DMS114 treated with DMSO at 0.1 percent for 48 hours (cell line): ENCODE measurements around the gene TSPAN16.

Experiments used
- DNase-seq: peaks from one replicate; lab custom pipeline; 2025; ENCODE audit not compliant: unreplicated experiment; lab: John Stamatoyannopoulos, UW

Gene TSPAN16, protein sequence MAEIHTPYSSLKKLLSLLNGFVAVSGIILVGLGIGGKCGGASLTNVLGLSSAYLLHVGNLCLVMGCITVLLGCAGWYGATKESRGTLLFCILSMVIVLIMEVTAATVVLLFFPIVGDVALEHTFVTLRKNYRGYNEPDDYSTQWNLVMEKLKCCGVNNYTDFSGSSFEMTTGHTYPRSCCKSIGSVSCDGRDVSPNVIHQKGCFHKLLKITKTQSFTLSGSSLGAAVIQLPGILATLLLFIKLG

DNA sequence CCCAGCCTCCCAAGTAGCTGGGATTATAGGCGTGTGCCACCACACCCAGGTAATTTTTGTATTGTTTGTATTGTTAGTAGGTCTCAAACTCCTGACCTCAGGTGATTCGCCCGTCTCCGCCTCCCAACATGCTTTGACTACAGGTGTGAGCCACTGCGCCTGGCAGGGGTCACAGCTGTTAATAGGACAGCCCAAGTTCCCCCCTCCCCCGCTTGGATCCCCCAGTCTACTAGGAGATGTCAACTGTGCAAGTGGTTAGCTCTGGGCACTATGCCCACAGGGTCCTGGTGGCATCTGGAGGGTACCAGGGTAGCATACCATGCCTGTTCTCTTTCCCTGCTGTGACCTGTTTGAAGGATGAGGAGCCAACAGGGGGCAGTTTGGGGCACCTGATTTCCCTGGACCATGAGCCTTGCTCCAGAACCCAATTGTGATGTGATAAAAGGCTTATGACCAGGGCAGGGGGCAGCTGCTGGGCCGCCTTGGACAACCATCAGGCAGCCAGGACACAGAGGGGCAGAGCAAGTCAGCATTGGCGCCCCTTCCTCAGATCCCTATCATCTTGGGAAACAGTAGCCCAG lies at the start of gene TSPAN16:
Gene TSPAN16 (plus strand): TSS at position 496 of the 581 bp plus-strand sequence. CDS start 138 bp downstream, outside the sequence.
- DNase-seq = no peak

DNA sequence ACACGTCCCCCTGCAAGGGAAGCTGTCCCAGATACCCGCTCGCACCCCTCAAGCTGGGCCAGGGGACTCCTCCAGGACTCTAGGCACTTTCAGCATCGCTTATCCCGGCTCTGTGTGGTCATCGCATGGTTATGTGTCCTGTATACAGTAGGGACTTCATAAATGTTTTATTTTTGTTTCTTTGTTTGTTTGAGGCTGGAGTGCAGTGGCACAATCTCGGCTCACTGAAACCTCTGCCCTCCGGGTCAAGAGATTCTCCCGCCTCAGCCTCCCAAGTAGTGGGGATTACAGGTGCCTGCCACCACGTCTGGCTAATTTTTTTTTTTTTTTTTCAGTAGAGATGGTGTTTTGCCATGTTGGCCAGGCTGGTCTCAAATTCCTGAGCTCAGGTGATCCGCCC lies 49.0 kb upstream of the TSPAN16 start:
- DNase-seq = no peak

DNA sequence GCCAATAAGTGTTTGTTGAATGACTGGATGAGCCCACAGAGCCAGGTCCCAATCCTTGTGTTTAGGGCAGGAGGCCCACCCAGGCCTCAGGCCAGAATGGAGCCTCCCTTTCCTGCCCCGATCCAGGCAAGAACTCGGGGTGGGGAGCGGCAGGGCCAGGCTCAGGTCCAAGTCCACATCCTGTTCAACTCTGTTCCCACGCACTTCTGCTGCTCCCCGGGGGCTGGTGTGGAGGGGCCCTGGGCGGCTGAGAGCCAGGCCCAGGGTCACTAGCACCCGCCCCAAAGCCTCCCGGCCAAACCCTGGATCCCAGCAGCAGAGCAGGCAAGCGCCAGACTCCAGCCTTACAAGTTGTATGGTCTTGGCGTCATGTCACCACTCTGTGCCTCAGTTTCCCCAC lies 48.6 kb upstream of the TSPAN16 start:
- DNase-seq = no peak

DNA sequence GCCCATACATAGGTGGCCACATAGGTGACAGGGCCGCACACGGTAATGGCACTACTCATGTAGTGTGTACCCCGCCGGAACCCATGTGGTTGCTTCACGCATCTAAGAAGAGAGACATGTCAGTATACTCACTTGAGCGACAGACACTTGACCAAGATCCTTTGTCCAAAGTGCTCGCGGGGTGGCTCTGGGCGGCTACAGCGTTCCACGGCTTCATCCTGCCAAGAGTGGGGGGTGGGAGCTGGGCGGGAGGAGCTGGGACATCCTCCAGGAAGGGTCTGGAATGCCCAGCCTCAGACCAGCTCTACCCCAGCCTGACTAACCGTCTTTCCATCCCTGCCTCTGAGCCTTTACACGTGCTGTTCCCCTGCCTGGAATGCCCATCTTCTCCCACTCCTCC lies 48.0 kb upstream of the TSPAN16 start:
- no peak for DNase-seq

DNA sequence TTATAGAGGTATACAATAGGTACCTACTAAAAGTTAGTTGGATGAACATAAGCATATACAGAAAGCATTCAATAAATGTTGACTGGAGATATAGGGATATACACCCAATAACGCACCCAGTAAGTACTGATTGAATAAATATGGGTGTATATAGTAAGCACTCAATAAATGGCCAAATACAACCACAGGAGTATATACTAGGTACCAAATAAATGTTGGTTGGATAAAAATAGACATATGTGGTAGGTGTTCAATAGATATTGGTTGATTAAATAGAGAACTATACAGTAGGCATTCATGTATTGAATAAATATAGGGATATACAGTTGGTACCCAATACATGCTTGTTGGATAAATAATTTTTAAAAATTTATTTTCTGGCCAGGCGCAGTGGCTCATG lies 47.1 kb upstream of the TSPAN16 start:
- no peak for DNase-seq

DNA sequence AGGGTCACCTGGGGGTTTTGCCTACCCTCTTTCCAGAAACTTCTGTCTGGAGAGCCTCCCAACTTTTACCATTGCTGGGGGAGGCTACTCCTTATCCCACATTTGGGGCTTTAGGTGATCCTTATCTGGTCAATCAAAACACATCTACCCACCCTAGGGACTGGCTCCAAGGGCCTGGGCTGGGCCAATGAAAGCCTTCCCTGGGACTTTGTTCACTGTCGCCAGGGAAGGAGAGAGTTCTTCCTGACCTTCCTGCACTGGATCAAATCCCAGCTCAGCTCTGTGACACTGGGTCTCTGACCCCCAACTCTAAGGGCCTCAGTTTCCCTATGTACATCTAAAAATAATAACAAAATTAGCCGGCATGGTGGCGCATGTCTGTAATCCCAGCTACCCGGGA lies 44.7 kb upstream of the TSPAN16 start:
- no peak for DNase-seq

DNA sequence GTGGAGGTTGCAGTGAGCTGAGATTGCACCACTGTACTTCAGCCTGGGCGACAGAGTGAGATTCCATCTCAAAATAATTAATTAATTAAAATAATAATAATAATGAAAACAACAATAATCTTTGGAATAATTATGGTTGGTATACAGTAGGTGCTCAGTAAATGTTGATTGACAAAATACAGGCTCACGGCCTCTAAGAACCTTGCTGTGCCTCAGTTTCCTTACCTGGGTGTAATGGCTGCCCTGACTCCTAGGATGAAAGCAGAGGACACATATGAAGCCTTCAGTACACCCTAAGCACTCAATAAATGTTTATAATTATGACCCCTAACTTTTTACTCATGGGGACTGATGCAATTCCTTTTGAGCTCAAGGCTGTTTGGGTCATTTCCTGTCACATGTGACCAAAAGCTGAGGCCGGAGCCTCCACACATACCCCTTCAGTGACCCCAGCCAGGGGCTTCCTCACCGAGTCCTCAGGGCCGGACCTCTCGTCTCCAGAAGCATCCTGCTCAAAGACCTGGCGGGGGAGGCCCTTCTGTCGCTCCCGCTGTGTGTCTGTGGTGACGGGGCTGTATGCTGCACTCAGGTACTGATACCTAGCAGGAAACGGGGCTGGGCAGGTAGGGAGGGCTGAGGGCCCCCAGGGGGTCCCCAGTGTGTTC lies 44.2 kb upstream of the TSPAN16 start:
- DNase-seq = no peak

DNA sequence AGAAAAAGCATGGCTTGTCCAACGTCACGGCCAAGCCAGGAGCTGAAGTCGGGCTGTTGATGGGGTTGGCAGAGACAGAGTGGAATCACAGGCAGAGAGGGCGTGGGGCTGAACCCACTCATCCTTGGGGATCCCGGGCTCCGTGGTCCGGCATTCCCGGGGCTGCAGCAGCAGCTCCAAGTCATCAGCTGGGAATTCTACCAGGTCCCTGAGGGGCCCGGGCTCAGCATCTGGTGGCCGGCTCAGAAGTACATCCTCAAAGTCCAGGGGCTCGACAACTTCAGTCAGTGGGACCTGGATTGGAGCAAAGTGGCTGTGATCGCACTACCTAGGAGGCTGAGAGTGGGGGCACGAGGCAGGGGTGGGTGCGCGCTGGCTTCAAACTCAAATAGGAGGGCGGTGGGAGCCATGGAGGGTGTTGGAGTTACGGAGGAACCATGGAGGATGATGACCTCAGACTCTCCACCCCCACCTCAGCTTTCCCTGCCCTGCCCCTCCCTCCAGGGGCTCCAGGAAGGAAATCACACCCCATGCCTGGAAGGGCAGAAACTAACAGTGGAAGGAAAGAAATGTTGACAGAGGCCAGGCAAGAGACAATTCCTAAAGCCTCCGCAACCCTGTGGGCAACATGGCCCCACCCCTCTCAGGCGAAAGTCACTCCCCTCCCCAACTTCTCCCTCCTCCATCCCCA lies 43.1 kb upstream of the TSPAN16 start:
- DNase-seq = no peak

DNA sequence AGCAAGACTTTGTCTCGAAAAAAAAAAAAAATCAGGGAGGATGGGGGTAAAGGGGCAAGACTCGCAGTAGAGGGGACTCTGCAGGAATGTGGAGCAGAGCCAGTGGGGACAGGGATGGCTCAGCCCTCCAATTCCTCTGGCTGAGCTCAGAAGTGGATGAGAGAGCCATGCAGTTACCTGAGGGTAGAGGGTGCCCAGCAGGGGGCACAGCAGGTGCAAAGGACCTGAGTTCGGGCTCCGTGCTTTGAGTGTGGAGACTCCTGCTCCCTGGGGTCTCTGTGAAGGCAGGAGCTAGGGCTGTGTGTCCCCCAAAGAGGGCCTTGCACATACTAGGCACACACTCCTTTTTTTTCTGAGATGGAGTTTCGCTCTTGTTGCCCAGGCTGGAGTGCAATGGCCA lies 41.3 kb upstream of the TSPAN16 start:
- DNase-seq = no peak

DNA sequence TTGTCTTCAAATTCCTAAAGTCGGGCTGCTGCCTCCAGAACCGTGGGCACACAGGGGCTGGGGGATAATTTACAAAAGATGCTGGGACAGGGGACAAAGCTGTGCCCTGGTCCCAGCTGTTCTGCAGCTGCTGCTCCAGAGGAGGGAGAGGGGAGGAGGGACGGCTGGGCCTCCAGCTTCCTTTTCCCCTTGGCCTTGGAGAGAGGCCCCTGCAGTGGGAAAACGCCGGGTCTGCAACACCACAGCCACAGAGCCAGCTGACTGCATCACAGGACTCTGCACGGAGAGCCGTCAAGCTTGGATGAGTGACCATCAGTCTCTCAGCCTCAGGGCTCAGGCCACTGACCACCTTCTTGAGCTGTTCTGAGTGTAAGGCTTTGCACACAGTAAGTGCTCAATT lies 39.8 kb upstream of the TSPAN16 start:
- DNase-seq = no peak

DNA sequence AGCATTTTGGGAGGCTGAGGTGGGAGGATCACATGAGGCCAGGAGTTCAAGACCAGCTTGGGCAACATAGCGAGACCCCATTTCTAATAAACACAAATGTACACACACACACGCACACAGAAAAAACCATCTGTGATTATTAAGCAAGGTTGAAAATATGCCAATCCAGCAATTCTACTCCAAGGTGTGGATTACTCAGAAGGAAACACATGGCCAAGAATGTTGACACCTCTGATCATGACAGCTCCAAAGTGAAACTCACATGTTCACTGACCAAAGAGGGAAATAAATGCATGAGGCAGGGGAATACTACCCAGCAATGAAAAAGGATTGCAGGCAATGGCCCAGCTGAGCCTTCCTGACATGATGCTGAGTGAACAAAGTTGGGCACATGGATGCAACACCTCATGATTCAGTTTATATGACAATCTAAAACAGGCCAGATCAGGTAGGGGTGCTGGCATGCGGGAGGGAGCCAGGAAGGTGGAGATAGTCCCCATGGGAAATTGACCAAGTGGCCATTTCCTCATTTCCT lies 38.0 kb upstream of the TSPAN16 start:
- DNase-seq = no peak

DNA sequence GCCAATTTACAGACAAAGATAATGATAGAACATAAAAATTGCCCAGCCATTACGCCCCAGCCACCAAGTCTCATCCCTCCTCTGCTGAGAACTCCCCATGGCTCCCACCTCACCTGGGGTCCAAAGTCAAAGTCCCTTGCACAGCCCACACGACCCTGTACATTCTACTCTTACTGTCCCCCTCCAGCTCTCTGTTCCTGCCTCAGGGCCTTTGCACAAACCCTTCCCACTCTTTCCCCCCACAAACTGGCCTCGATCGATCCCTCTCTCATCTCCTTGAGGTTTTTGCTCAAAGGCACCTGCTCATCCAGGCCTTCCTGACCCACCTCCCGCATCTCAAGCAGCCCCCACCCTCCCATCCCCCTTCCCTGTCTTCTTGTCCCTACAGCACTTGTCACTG lies 35.0 kb upstream of the TSPAN16 start:
- no peak for DNase-seq

DNA sequence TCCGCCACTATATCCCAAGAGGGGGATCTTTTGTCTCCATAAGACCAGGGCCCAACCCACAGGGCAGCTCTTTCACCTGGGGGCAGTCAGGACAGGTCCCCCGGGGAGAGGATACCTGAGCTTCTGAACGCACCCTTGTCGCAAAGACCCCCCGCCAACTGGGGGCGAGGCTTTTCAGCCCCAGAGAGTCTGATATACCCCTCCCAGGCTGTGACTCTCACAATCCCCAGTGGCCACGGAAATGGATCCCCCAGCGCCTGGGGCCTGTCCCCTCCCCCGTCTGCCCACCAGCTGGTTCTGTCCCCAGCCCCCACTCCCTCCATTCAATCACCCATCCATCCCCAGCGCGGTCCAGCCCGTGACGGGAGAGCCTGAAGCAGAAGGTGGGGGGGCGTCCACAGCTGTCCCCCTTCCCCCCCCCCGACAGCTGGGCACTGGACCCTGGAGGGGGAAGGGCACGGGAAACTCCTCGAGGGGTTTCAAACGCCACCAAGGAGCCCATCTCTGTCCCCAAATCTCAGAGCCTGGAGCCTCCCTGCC lies 34.5 kb upstream of the TSPAN16 start:
- no peak for DNase-seq

DNA sequence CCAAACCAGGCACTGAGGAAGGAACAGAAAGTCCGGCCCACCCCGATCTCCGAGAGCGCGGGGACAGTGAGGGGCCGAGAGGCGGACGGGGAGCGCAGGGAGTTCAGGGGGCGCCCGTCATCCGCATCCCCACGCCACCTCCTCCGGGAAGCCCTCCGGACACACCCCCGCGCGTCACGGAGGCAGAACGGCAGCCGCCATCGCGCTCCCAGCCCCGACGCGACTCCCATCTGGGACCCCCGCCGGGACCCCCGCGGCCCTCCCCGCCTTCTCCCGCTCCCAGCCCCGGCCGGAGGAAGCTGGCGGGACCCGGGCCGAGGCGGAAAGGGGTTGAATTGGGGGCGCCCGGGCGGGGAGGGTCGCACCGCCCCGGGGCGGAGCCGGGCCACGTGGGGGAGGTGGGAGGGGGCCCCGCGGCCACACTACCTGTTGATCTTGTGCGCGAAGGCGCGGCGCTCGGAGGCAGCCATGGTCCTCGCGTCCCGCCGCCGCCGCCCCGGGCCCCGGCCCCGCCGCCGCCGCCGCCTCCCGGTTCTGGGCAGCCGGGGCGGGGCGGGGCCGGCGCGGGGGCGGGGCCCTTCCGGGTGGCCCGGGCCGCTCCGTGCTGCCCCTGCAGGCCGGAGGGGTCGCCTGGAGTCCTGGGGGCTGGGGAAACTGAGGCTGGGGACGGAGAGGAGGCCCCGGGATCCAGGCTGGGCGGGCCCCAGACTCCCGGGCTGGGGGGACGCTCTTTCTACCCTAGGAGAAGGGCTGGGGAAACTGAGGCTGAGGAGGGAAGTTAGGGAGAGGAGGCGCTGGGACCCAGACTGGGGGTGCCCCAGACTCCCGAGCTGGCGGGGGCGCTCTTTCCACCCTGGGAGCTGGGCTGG lies 33.8 kb upstream of the TSPAN16 start, which contains the start of gene DOCK6:
Gene DOCK6 (minus strand): TSS at position 554 of the 869 bp plus-strand sequence. CDS start 84 bp downstream, at position 470.
- no peak for DNase-seq

DNA sequence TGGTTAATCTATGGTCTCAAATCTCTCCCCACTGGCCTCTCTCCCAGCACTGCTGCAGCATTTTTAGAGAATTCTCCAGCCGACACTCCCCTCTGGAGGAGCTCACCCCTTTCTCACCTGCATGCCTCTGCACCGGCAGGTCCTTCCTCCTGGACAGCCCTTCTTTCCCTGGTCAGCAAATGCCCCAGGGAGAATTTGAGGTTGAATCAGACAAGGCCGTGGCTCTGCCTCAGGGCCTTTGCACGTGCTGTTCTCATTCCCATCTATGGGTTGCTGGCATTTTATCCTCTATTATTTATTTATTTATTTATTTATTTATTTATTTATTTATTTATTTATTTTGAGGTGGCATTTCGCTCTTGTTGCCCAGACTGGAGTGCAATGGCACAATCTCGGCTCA lies 32.2 kb upstream of the TSPAN16 start:
- no peak for DNase-seq

DNA sequence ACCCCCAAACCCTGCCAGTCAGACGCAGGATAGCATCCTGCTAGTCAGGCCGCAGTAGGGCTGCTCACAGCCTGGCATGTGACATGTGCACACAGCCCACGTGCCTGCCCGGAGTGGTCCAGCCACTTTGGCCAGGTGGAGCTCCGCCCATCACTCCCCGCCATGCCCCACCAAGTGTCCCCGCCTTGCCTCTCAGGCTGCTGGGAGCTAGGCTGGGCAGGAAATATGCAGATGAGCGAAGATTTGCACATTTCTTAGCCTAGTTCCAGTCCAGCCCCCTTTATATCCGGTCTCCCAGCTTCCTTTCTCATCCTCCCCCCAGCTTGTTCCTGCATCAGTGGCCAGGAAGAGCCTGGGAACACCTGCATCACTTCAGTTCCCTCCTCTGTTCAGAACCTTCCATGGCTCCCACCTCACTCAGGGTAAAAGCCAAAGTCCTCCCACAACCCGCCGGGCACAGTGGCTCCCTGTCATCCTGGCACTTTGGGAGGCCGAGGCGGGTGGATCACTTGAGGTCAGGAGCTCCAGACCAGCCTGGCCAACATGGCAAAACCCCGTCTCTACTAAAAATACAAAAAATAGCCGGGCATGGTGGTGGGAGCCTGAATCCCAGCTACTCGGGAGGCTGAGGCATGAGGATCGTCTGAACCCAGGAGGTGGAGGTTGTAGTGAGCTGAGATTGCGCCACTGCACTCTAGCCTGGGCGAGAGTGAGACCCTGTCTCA lies 31.3 kb upstream of the TSPAN16 start:
- DNase-seq = no peak

DNA sequence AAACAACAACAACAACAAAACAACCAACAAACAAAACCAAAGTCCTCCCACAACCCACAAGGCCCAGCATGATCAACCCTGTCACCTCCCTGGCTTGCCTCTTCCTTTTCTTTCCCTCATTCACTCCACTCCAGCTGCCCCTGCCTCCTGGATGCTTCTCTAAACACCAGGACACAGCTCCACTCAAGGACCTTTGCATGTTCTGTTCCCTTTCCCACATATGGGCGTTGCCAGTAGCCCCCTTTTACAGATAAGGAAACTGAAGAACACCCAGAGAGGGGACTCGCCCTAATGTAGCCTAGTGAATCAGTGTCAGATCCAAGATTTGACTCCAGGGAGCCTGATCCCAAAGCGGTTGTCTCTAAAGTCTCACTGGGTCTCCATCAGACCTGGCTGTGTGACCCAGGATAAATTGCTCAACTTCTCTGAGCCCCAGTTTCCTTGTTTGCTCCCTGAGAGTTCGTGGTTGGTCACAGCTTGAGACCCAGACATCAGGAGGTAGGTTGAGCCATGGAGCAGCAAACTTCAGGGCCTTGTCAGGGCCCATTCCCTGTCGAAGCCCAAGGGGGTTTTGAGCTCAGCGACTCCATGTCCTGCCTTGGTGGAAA lies 30.7 kb upstream of the TSPAN16 start:
- DNase-seq = no peak

DNA sequence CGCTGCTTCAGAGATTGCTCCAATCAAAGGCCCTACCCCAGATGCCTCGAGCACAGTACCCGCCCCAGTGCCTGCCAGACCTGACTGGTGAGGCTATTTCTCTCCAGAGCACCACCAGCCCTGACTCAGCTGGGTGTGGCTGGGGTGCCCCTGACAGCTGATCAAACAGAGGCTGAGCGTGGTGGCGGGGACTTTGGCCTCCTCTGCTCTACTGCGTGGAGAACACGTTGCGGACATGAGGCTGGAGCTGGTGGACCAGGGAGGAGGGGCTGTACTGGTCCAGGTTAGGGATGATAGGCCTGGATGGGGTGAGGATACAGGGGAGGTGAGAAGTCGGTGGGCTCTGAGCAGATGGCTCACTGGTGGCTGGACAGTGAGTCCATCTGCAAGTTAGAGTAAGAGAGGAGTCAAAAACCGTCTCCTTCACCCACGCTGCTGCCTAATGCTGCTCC lies 30.1 kb upstream of the TSPAN16 start:
- DNase-seq = no peak
